HG03175 (cell line): ENCODE results near the gene VPS52.
A peak's percentile ranks its signal among the peaks of the same experiment; 100 is the strongest.

Source experiments
- ATAC-seq: cut with Tn5 transposase; IDR thresholded peaks from one replicate; pipeline ENCODE4 v1.9.1; 2021; ENCODE audit warnings: mild to moderate bottlenecking, moderate library complexity; ENCODE audit not compliant: unreplicated experiment

VPS52 gene

GRCh38 chr6:33271468-33272274 is at the start of gene VPS52, which contains the start of gene RPS18:
Gene VPS52, minus strand, starts transcription at chr6:33271876. Its CDS starts 201 bp downstream, at chr6:33271675.
Gene RPS18, plus strand, starts transcription at chr6:33272075. Its CDS starts 45 bp downstream, at chr6:33272120.
- ATAC-seq: peak; percentile 87

- no peak for ATAC-seq
These were observed 49.6 kb upstream of the VPS52 start for GRCh38 chr6:33321227-33321626.

- no peak for ATAC-seq
These were observed 48.9 kb upstream of the VPS52 start for GRCh38 chr6:33320315-33321181.

- ATAC-seq: no peak
These were observed 48.3 kb upstream of the VPS52 start for GRCh38 chr6:33319939-33320314.

- no peak for ATAC-seq
These were observed 46.9 kb upstream of the VPS52 start for GRCh38 chr6:33318426-33319073.

DNA sequence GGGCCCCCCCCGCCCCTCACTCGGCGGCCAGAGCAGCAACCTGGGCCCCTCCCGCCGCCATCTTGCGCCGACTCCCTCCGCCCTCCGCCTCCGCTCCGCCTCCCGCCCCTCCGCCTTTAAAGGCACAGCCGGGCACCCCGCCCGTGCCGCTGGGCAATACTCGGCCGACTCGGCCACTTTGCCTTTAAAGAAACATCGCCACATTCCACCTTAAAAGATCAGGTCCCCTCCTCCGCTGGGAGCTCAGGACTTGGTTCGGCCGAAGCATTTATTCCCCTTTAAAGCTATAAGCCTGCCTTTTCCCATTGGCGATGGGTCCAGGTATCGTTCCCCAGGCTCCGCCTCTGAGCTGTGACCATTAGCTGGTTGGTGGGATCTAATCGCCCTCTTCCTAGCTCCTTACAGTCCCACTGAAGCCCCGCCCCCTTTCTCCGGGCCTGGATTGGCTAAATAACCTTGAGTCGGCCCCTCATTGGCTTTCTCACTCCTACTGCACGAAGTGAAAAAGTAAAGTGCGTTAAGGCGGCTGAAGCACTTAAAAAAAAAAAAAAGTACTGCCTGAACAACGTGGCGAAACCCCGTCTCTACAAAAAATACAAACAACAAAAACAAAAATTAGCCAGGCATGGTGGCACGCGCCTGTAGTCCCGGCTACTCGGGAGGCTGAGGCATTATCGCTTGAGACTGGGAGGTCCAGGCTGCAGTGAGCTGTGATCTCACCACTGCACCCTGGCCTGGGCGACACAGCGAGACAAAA is 46.2 kb upstream of the VPS52 start, which contains the start of gene ZBTB22:
TSS of gene ZBTB22 (minus strand) at position 76 of the 757 bp plus-strand sequence. CDS start 828 bp downstream, outside the sequence.
- peak; percentile 57 for ATAC-seq

DNA sequence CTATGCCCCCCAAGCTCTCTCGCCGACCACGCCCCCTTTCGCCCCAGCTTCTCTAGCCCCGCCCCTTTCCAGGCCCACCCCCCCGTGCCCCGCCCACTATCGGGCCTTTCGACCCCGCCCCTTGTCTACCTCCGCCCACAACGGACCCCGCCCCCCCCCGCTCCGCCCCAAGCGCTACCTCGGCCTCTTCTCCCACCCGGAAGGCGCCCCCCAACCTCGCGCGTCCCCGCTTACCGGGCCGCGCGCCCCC is 45.7 kb upstream of the VPS52 start:
- no peak for ATAC-seq

GRCh38 chr6:33316603-33317418 is 45.1 kb upstream of the VPS52 start:
- no peak for ATAC-seq

GRCh38 chr6:33315793-33316602 is 44.3 kb upstream of the VPS52 start:
- no peak for ATAC-seq

- no peak for ATAC-seq
These were observed 43.5 kb upstream of the VPS52 start for GRCh38 chr6:33314943-33315792.

GRCh38 chr6:33314515-33314942 is 42.9 kb upstream of the VPS52 start:
- ATAC-seq: peak; percentile 25

DNA sequence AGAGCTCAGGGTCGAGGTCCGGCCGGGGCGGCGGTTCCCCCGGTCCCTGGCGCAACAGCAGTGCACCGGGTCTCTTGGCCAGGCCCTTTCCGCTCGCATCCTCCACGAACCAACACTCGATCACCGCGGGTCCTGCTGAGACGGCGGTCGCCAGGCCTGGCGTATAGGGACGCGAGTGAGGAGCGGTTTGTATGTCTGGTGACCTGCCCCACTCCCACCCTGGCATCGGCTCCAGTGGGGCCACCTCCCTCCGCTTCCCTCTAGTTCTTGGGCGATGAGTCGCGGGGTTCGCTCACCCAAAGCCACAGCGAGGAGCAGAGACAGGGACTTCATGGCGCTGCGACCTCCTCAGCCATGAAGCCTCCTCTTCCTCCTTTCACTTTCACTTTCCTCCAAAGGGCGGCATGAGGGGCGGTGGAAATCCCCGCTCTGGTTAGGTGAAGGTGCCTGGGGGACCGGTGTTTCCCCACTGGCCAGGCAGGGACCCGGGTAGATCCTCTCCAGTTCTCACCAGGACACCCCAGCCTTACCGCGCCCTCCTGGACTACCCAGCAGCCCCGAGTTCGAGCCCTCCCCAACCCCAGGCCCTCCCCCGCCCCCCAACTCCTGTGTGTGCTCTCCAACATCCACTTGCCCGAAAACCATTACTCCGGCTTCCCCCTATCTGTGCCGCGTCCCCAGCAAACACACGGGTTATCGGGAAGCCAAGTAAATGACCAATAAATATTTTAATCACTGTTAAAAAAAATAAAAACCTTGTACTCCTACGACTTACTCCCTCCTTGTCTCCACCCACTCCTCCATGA is 42.2 kb upstream of the VPS52 start, which contains the start of gene TAPBP:
TSS of gene TAPBP (minus strand) at position 370 of the 806 bp plus-strand sequence. CDS start at position 333, 37 bp downstream.
- peak; percentile 31 for ATAC-seq

DNA sequence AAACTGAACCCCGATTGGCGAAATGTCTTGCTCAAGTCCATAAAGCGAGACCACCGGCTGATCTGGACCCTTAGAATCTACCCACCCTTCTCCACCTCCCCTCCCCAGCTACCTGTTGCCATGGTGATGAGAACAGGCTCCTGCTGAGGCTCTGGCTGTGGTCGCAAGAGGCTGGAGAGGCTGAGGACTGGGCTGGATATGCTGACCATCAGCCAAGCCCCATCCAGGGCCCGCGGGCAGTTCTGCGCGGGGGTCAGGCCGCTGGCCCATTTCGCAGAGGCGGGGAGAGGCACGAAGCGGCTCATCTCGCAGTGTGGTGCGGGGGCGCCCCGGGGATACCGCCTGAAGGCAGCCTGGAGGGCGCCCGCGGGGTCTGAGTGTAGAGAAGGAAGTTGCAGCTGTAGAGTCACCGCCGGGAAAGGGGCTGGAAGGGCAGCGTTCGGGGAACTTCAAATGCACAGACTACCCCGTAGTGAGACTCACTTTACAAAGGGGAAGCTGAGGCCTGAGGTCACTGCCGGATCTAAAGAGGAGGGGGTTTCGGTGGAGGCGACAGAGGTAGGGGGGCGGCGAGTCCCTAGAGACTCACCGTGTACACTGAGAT is 41.5 kb upstream of the VPS52 start:
- no peak for ATAC-seq

DNA sequence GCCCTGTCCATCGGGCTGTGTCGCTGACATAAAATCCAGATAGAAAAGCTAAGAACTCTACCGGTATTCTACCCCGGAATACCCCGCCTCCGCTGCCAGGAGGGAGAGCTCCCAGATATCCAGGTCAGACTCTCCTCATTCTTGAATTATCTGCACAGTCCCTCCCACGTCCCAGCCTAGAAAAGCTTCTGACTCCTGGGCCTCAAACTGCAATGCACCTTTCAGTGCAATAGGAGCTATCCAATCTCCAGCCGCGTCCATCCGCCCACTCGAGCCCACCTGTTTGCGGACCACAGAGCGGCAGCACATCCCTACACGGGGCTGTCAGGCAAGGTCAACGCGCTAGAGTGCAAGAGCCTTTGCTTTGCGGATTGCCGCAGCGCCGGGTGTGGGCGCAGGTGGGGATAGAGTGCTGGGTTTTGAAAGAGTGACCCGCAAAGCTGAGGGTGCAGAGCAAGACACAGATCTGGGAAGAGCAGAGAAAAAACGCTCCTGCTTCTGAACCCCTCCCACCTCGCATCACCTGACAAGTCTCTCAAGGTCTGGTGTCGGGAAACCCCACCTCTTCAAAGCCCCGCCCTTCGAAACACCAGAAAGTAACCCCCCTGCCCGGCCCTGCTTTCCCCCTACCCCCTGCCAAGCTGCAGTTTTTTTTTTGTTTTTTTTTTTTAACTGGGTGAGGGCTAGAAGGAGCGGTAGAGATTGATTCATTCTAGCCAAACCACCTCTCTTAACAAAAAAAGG is 40.9 kb upstream of the VPS52 start:
- ATAC-seq: peak; percentile 31

GRCh38 chr6:33306356-33306755 is 34.7 kb upstream of the VPS52 start:
- no peak for ATAC-seq

DNA sequence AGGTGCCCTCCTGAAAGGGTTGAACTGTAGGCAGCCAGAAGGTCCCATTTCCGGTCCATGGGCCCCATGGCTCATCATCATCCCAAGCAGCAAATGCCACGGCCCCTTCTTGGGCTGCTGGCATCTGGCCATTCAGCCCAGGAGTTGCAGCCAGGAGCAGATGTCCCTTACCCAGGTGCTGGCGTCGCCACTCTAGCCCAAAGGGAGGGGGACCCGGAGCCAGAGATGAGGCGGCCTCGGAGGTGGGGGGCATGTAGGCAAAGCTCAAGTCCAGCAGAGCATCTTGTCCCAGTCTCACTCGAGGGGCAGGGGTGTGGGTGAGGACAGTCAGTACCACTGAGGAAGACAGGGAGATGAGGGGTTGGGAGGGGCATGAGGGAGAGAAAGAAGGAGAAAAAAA is 33.4 kb upstream of the VPS52 start:
- ATAC-seq: no peak
